Activated CD4-positive, alpha-beta T cell treated with anti-CD3 and anti-CD28 coated beads, Interleukin-2, amount 50 U/mL, for 48 hours (primary cell): ENCODE results near the gene TRIB2.

ENCODE experiments used
- DNase-seq, 2 experiments: peaks; one replicate each; pipeline ENCODE4 v3.0.0-alpha.2; 2020

Gene TRIB2

GRCh38 chr2:12701786-12702167 lies 15.0 kb upstream of the TRIB2 start:
- DNase-seq = no peak

DNA sequence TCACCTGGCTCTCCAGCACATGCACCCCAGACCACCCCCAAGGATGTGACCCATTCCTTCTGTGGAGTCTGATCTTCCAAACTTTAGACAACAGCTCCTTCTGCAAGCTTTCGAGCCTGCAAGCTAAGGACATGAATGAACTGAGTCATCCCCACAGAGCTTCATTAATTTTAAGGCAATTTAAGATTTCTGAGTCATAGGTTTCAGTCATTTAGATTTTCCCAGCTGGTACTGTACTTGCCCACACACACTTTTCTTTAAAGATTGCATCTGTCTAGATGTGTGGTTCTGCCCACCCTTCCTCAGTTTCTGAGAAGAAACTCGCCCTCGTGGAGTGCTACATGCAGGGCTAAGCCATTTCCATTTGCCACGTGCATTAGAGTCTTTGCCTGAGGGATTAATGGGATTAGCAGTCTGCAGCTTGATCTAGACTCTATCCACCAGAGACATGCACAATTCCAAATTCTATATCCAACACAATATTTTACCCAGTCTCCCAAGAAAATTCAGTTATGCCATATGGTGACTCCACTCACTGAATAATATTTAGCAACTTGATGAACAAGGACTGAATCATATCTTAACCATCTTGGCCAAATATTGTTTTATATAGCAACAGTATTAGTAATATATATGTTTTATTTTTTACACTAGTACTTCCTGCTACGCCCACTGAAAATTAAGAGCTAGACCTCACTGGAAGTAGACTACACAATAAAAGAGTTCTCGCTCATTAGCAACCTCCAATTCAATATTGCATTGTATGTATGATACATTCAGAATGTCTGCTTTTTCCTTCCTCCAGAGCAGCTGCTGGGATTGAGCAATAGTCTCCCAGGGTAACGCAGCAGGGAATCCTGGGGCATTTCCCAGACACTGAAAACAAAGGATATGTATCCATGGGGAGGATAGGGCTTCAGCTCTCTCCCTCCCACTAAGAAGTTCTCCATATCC lies 14.3 kb upstream of the TRIB2 start:
- DNase-seq = peak in 1 of 2 experiments; percentile 28

GRCh38 chr2:12704378-12704777 lies 12.4 kb upstream of the TRIB2 start:
- DNase-seq = no peak

- no peak for DNase-seq
Measured at GRCh38 chr2:12705230-12705629, 11.5 kb upstream of the TRIB2 start.

DNA sequence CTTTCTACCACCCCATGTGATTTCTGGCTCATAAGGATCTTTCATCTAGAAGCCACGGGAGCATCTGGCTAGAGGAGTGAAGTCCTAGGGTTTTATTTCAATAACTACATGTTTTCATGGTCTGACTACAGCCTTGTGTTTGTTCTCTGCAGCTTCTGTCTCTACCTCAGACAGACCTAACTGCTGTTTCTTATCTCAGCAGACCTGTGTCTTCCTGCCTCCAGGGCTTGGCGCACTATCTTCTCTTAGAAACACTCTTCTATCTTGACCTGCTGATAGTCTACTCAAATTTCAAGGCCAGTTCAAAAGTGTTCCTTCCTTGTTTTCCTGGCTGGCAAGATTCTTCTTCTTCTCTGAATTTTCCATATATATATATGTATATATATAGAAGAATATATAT lies 11.0 kb upstream of the TRIB2 start:
- DNase-seq = no peak

DNA sequence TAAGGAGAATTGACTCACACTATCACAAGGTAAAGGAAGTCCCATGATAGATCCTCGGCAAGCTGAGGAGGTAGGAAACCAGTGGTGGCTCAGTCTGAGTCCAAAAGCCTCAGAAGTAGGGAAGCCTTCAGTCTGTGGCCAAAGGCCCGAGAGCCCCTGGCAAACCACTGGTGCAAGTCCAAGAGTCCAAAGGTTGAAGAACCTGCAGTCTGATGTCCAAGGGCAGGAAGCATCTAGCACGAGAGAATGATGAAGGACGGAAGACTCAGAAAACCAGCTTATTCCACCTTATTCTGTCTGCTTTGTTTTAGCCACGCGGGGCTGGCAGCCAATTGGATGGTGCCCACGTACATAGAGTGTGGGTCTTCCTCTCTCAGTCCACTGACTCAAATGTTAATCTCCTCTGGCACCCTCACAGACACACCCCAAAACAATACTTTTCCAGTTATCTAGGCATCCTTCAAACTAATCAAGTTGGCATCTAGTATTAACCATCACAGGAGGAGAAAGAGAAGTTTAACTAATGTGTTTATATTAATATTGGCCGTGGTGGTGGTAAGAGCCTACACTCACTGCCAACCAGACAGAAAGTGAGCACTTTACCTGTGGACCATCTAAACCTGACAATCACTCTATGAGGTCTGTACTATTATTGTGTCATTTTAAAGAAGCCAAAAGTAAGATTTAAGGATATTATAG lies 8.1 kb upstream of the TRIB2 start:
- no peak for DNase-seq

GRCh38 chr2:12709207-12709522 lies 7.6 kb upstream of the TRIB2 start:
- DNase-seq = no peak

DNA sequence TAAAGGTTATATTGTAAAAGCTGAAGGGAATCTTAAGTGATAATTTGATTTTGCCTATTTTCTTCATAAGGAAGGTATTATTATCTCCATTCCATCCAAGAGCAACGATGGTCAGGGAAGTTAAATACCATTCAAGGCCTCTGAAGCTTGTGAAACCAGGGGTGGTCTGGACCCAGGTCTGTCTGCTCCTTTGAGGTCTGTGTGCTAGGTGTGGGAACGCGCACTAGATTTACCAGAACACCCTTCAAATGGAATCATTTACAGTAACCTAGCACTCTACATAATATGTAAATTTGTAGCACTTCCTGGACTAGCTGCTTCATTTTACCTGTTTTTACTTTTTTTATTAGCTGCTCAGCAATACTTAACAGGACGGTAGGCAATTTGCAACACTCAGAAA lies 6.4 kb upstream of the TRIB2 start:
- DNase-seq = no peak

DNA sequence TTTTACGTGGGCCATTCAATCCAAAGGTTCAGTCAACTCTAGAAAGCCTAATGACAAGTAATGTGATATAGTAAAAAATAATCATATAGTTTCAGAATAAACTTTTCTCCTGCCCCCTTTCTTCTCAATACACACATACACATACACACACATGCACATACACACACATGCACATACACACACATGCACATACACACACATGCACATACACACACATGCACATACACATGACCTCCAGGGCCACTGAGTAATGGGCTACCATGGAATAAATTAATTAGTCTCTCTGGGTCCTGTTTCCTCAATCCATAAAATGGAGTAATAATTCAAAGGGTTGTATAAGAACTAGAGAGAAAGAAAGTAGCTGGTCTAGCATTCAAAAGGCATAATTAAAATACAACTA lies 5.4 kb upstream of the TRIB2 start:
- no peak for DNase-seq

- DNase-seq = no peak
Measured at GRCh38 chr2:12712881-12713280, 3.9 kb upstream of the TRIB2 start.

DNA sequence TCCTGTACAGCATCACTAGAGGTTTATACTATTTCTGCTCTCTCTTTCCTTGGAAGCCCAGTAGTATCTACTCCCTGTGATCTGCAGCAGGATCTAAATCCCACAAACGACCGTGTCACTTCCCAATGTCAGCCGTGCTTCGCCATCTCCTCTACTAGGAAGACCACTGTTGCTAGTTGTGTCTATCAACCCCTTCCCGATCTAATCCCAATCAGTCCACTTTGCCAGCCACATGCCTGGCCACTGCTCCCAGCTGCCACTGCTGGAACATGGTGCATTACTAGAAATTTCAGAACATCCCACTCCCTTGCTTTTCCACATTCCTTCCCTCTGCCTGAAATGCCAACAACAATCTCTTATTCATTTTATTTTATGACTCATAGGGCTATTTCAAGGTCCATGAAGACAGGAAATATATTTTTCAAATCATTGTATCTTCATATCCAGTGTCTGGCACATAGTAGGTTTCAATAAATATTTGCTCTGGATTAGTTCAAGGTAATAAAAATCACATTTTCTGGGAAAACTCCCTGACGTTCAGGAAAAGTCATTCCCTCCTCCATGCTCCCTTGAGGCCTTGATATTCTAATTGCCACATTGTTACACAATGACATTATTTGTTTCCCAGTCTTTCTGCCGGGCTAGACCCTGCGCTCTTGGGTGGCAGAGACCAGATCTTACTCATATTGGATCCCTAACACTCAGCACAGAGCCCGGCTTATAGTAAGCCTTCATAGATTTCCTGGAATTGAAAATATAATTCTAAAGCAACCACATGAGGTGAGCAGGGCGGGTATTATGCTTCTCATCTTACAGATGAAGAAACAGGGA lies 2.1 kb upstream of the TRIB2 start:
- no peak for DNase-seq

DNA sequence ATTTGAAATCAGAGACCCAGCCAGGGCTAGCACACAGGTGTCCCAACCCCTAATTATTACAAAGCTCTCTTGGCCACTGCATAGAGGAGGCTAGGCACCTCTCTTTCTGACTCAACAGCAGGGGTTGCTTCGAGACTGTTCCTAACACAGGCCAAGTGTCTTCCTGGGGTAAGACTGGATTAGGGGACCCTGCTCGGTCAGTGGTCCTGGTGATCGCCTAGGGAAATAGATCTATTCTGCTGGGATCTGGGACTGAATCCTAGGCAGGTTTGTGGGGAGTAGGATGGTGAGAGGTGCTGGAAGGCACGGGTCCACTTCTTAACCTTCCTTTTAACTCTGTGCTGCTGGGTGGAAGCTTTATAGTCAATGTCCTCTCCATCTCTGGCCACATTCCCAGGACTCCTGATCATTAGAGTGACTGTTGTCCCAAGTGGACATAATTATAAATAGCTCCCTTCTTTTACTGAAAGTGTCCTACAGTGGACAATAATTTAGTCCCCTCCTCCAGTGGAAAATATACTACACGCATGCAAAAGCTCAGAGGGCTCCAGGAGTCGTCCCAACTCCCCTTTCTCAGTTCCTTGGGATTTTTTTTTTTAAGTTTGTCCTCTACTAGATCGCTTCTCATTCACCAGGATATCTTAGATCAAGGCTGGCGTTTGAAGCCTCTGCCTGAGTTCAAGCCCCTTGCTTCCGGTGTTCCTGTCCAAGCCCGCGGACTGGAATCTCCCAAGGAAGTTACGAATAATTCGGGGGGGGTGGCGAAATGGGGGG lies 1.3 kb upstream of the TRIB2 start:
- DNase-seq = no peak

GRCh38 chr2:12716032-12716281 lies 779 bp upstream of the TRIB2 start:
- DNase-seq = peak; percentile 81 to 85

DNA sequence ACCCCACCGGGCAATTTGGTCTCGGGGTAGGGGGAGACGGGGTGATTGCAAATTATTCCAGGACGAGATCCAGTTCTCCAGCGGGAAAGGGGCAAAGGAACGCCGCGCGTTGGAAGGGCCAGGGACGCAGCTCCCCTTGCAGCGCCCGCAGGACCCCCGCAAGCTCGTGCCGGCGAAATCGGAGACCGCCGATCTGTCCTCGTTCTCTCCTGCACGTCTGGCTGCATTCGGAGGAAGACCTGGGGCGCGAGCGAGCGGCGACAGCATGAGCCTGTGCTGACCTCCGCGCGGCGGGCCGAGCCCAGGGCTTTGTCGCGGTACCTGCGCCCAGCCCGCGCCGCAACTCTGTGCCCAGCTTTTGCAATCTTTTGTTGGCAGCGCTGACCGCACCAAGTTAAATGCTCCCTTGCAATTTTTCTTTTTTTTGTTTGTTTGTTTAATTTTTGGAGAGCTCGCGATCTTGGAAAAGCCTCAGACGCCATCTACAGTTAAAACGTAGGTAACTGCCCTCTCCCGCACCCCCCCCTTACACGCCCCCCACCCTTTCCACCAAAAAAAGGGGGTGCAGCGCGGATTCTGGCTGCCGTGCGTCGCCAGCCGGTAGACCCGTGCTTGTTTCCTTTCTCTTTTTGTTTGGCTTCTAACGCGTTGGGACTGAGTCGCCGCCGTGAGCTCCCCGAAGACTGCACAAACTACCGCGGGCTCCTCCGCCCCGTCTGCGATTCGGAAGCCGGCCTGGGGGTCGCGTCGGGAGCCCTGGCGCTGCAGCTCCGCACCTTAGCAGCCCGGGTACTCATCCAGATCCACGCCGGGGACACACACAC lies 667 bp downstream of the TRIB2 start:
- DNase-seq = peak; percentile 38 to 56

GRCh38 chr2:12718015-12718671 lies 1.4 kb downstream of the TRIB2 start:
- peak; percentile 31 to 43 for DNase-seq

- peak in 1 of 2 experiments; percentile 33 for DNase-seq
Measured at GRCh38 chr2:12718711-12719399, 2.1 kb downstream of the TRIB2 start.

GRCh38 chr2:12719400-12720277 lies 2.9 kb downstream of the TRIB2 start:
- DNase-seq = no peak

GRCh38 chr2:12720278-12720620 lies 3.5 kb downstream of the TRIB2 start:
- DNase-seq = no peak

DNA sequence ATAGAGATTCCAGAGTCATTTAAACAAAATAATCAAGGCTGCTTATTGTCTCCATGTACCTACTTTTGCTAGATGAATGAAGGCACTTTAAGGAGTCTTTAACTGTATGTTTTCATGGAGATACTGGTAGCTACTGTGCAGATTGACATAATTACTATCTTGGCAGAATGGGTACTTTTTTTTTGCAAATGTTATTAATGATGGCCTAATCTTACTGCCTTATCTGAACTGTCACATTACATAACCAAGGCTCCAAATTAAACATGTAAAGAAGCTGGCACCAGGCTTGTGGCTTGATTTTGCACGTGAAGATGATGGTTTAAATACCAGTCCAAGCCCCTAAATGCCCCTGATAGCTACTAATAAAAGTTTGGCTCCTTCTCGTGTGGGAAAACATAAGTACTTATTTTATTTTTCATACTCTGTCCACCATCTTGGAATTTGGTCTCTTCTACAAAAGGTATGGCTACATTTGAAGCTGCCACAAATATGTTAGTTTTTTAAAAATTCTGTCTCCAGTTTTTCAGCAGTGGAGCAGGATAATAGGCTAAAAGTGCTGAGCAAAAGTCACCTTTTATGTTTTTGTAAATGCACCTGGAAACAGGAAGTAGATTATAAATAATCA lies 4.1 kb downstream of the TRIB2 start:
- no peak for DNase-seq
